Caco-2 (cell line): ENCODE measurements around the gene GNB1. TPM values are rescaled to one million over a fixed set of nuclear protein-coding genes. Genes with fewer than 3 reads are reported as not detected.

Experiments used
- BruUV-seq: library from RNA; stranded (reverse); fragments of 400-500 nt; replicated peaks from 2 replicates; lab custom pipeline; 2021; lab: Mats Ljungman, UMichigan
- CTCF ChIA-PET: fragments of 300-600 bp; sonication (Branson Sonifier 250); formaldehyde crosslinking; loops from one replicate; lab custom pipeline; 2022; ENCODE audit warnings: antibody characterized with exemption; lab: Charles Lee
- POLR2A ChIA-PET: fragments of 300-600 bp; sonication (Branson Sonifier 250); formaldehyde crosslinking; loops from one replicate; lab custom pipeline; 2022; ENCODE audit warnings: antibody characterized with exemption; lab: Charles Lee
- DNase-seq, 2 experiments: peaks; one replicate each; pipeline versions ENCODE4 v3.0.0 to v3.0.0-alpha.2; 2020 to 2022
- H3K27me3 ChIP-seq: replicated peaks from 2 replicates; pipeline ENCODE4 v1.6.0; 2011; ENCODE audit warnings: low read length; ENCODE audit not compliant: control insufficient read depth, insufficient read depth
- H3K36me3 ChIP-seq: 2 replicates; pipeline ENCODE4 v1.5.1; 2011; ENCODE audit warnings: low read length; ENCODE audit not compliant: control insufficient read depth, insufficient read depth
- H3K4me1 ChIP-seq: fragments of 250-450 bp; sonication (Bioruptor Pico); 2 replicates; pipeline ENCODE4 v1.5.1; 2020; ENCODE audit warnings: mild to moderate bottlenecking
- H3K4me3 ChIP-seq: 2 replicates; pipeline ENCODE4 v1.5.1; 2011; ENCODE audit warnings: low read depth, mild to moderate bottlenecking, control low read depth, low read length
- H3K9me3 ChIP-seq: fragments of 250-450 bp; sonication (Bioruptor Pico); 2 replicates; pipeline ENCODE4 v1.5.1; 2020; ENCODE audit warnings: mild to moderate bottlenecking, moderate library complexity
- H3K27ac Mint-ChIP-seq: one replicate; pipeline ENCODE4 v1.8.0; 2022; ENCODE audit warnings: mixed read lengths; ENCODE audit not compliant: unreplicated experiment
- H3K27me3 Mint-ChIP-seq: one replicate; pipeline ENCODE4 v1.8.0; 2022; ENCODE audit warnings: mixed read lengths; ENCODE audit not compliant: insufficient read depth, unreplicated experiment
- H3K36me3 Mint-ChIP-seq: one replicate; pipeline ENCODE4 v1.8.0; 2022; ENCODE audit warnings: mild to moderate bottlenecking, mixed read lengths; ENCODE audit not compliant: insufficient read depth, unreplicated experiment
- H3K4me1 Mint-ChIP-seq: one replicate; pipeline ENCODE4 v1.8.0; 2022; ENCODE audit warnings: low read depth, mixed read lengths; ENCODE audit not compliant: unreplicated experiment
- H3K4me3 Mint-ChIP-seq: one replicate; pipeline ENCODE4 v1.8.0; 2022; ENCODE audit warnings: mild to moderate bottlenecking, moderate library complexity, mixed read lengths; ENCODE audit not compliant: unreplicated experiment
- H3K9me3 Mint-ChIP-seq: one replicate; pipeline ENCODE4 v1.8.0; 2022; ENCODE audit warnings: mixed read lengths; ENCODE audit not compliant: unreplicated experiment
- intact Hi-C: fragments of 100-400 bp; cut with micrococcal nuclease; formaldehyde crosslinking; loops from one replicate; pipeline ENCODE4 v1.10.0; 2022; ENCODE audit not compliant: unreplicated experiment
- total RNA-seq: library from RNA; stranded (reverse); gene quantifications from 2 replicates; pipeline ENCODE4 v1.2.3, GENCODE V29; 2022
- TF ChIP-seq, protein P1 (sequence below), 2 experiments: fragments of 200-600 bp in 1 of 2; IDR thresholded peaks; 1 replicate in 1 of 2; 2 replicates in 1 of 2; pipeline versions ENCODE4 v1.5.1 to v1.8.0; 2011 to 2022; ENCODE audit warnings: antibody characterized with exemption in 1 of 2, control low read depth in 1 of 2, inconsistent platforms in 1 of 2, low read depth in 1 of 2, low read length in 1 of 2, mild to moderate bottlenecking in 1 of 2, moderate library complexity in 1 of 2; ENCODE audit not compliant: insufficient read depth in 1 of 2, severe bottlenecking in 1 of 2, unreplicated experiment in 1 of 2

Gene GNB1
- total RNA-seq, 1 experiment from 2014 or later: 301 TPM

DNA sequence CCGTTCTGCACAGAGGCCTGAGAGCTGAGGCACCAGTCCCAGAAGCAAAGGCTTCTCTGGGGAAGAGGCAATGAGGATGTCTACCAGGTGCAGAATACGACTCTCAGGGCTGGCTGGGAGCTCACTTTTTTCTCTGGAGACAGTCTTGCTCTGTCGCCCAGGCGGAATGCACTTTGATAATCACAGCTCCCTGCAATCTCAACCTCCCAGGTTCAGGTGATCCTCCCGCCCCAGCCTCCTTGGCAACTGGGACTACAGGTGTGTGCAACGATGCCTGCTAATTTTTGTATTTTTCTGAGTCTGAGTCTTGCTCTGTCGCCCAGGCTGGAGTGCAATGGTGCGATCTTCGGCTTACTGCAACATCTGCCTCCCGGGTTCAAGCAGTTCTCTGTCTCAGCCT, 130.2 kb downstream of the GNB1 start:
- no peak for DNase-seq
- peaks cover 2% of the 10 kb centered on the region; the same call in 1 of the 2 replicates for H3K36me3 ChIP-seq
- no peaks in the 10 kb centered on the region for H3K27me3 ChIP-seq
- intact Hi-C loops: no loop called here
- CTCF ChIA-PET: no interaction called here
- POLR2A ChIA-PET: no interaction called here
- H3K27me3 Mint-ChIP-seq: no peaks in the 10 kb centered on the region
- TF ChIP-seq, protein P1, sequence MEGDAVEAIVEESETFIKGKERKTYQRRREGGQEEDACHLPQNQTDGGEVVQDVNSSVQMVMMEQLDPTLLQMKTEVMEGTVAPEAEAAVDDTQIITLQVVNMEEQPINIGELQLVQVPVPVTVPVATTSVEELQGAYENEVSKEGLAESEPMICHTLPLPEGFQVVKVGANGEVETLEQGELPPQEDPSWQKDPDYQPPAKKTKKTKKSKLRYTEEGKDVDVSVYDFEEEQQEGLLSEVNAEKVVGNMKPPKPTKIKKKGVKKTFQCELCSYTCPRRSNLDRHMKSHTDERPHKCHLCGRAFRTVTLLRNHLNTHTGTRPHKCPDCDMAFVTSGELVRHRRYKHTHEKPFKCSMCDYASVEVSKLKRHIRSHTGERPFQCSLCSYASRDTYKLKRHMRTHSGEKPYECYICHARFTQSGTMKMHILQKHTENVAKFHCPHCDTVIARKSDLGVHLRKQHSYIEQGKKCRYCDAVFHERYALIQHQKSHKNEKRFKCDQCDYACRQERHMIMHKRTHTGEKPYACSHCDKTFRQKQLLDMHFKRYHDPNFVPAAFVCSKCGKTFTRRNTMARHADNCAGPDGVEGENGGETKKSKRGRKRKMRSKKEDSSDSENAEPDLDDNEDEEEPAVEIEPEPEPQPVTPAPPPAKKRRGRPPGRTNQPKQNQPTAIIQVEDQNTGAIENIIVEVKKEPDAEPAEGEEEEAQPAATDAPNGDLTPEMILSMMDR (IDR thresholded peaks at IDR 0.05; ENCODE audit: insufficient read depth in 1 of 2, low read depth in 1 of 2, low read length in 1 of 2, severe bottlenecking in 1 of 2, unreplicated experiment in 1 of 2): no peak
- peaks cover 57% of the 10 kb centered on the region for H3K36me3 Mint-ChIP-seq
- H3K9me3 ChIP-seq: no peaks in the 10 kb centered on the region
- no peak overlapping the region for H3K4me3 ChIP-seq
- H3K4me1 Mint-ChIP-seq: no peaks in the 10 kb centered on the region
- H3K27ac Mint-ChIP-seq: no peak overlapping the region
- no TSS peak for BruUV-seq
- no peaks in the 10 kb centered on the region for H3K4me1 ChIP-seq
- H3K4me3 Mint-ChIP-seq: no peak overlapping the region
- no peaks in the 10 kb centered on the region for H3K9me3 Mint-ChIP-seq

DNA sequence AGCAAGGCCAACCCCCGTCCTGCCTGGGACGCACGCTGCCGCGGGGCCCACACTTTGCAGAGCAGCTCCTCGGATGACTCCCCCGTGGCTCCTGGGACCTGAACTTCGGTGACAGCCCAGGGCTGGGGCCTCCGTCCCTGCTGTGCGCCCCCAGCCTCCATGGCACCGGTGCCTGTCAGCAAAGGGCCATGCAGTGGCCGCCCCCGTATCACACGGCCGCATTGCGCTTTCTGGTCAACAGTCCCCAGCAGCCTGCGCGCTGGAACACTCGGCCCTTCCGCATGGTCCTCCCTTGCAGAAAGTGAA, 130.6 kb downstream of the GNB1 start:
- POLR2A ChIA-PET: no interaction called here
- Mint-ChIP-seq H3K4me1 (no peaks in the 10 kb centered on the region), H3K27me3 (no peaks in the 10 kb centered on the region), H3K4me3 (no peak overlapping the region), H3K9me3 (no peaks in the 10 kb centered on the region), H3K36me3 (peaks cover 57% of the 10 kb centered on the region), H3K27ac (no peak overlapping the region)
- TF ChIP-seq, protein P1 (IDR thresholded peaks at IDR 0.05; ENCODE audit: insufficient read depth in 1 of 2, low read depth in 1 of 2, low read length in 1 of 2, severe bottlenecking in 1 of 2, unreplicated experiment in 1 of 2): no peak
- H3K4me3 ChIP-seq: no peak overlapping the region
- intact Hi-C loops: no loop called here
- no TSS peak for BruUV-seq
- H3K4me1 ChIP-seq: no peaks in the 10 kb centered on the region
- CTCF ChIA-PET: no interaction called here
- no peaks in the 10 kb centered on the region for H3K27me3 ChIP-seq
- H3K9me3 ChIP-seq: no peaks in the 10 kb centered on the region
- no peak for DNase-seq
- H3K36me3 ChIP-seq: peaks cover 2% of the 10 kb centered on the region; the same call in 1 of the 2 replicates

DNA sequence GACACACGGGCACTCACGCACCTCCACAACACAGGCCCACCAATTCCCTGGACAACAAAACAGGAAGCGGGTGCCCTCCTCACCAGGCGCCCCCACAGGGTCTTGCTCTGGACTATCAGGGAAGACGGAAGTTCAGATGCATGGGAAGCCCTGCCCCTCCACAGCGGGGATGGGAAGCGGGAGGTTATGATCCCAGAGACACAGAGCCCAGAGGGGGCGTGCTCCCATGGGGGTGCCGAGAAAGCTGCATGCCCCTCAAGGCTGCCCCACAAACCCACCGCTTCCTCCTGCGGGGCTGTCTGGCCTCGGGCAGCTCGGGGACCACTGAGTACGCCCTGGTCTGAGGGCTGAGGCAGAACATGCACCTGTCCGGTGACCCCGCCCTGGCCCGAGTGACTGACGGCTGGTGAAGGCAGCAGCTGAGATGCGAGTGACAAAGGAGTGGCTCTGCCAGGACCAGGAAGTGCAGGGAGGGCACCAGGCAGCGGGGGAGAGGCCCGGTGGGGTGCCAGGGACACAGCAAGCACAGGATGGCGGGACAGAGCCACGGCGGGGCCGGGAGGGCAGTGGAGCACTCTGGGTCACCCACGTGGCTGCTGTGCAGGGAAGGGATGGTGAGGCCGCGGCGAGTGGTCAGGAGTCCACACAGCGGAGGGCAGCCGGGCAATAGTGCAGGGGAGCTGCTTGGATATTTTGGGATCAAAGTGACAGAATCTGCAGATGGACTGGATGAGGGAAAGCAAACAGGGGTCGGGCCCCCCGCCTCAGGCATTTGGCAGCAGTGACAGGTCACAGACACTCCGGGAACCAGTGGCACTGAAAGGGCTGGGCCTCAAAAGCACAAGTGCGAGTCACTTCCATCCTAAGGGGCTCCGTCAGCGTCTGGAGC, 131.2 kb downstream of the GNB1 start:
- H3K36me3 Mint-ChIP-seq: peaks cover 54% of the 10 kb centered on the region
- H3K4me1 Mint-ChIP-seq: no peaks in the 10 kb centered on the region
- H3K4me3 Mint-ChIP-seq: no peak overlapping the region
- H3K4me3 ChIP-seq: no peak overlapping the region
- no peak for DNase-seq
- no peaks in the 10 kb centered on the region for H3K4me1 ChIP-seq
- ChIA-PET POLR2A (no interaction called here), CTCF (no interaction called here)
- H3K27me3 Mint-ChIP-seq: no peaks in the 10 kb centered on the region
- intact Hi-C loops: no loop called here
- no peaks in the 10 kb centered on the region for H3K9me3 Mint-ChIP-seq
- no TSS peak for BruUV-seq
- H3K9me3 ChIP-seq: no peaks in the 10 kb centered on the region
- peaks cover 2% of the 10 kb centered on the region; the same call in 1 of the 2 replicates for H3K36me3 ChIP-seq
- no peaks in the 10 kb centered on the region for H3K27me3 ChIP-seq
- TF ChIP-seq, protein P1 (IDR thresholded peaks at IDR 0.05; ENCODE audit: insufficient read depth in 1 of 2, low read depth in 1 of 2, low read length in 1 of 2, severe bottlenecking in 1 of 2, unreplicated experiment in 1 of 2): no peak
- no peak overlapping the region for H3K27ac Mint-ChIP-seq
